IPS-18c (cell line): ENCODE results near the gene TOMM34.

ENCODE experiments used
- H3K4me3 ChIP-seq: 2 replicates; pipeline ENCODE4 v1.7.0; 2013; ENCODE audit warnings: low read depth, mild to moderate bottlenecking, low read length, moderate library complexity; ENCODE audit not compliant: insufficient read depth
- H3K9me3 ChIP-seq: one replicate; pipeline ENCODE4 v1.6.1; 2013; ENCODE audit warnings: mild to moderate bottlenecking, low read length, moderate library complexity; ENCODE audit not compliant: control insufficient read depth, insufficient read depth

Gene TOMM34

DNA sequence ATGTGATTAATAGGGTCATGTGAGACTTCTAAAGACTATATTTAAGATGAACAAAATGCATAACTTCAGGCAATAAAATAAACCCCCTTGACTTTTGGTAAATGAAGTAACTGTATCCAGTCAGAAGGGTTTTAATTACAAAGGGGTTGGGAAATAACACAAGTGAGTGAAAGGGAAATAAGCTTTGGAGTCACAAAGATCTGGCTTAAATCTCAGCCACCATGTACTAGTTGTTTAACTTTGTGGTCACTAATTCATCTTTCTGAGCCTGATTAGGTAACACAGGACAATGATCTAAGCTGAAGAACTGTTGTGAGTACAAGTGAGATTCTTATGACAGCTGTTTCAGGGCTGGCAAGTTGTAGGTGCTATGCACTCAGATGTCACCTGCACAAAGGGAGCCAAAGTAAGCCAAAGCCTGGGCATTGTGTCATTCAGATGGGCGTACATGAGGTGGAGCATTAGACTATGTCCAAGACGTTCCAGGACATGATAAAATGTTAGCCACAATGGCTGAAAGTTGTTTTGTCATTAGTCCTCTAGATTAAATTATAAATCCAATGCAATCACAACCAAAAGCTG is 13.8 kb downstream of the TOMM34 start:
- no peaks in the 10 kb centered on the region for H3K9me3 ChIP-seq
- no peak overlapping the region for H3K4me3 ChIP-seq

DNA sequence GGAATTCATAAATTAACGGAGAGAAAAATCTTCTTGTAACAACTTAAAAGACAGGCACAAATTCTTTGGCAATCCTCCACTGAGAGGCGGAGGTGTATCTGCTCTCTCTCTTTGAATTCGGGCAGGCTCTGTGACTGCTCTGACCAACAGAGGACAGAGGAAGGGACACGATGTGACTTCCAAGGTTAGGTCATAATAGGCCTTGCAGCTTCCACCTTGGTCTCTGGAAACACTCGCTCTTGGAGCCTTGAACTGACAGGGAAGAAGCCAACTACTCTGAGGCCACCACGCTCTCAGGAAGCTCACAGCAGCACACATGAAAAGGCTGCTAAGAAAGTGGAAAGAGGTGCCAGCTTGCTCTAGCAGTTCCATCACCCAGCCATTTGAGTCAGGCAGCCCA is 14.9 kb downstream of the TOMM34 start:
- Histone ChIP-seq H3K4me3 (no peak overlapping the region), H3K9me3 (no peaks in the 10 kb centered on the region)

DNA sequence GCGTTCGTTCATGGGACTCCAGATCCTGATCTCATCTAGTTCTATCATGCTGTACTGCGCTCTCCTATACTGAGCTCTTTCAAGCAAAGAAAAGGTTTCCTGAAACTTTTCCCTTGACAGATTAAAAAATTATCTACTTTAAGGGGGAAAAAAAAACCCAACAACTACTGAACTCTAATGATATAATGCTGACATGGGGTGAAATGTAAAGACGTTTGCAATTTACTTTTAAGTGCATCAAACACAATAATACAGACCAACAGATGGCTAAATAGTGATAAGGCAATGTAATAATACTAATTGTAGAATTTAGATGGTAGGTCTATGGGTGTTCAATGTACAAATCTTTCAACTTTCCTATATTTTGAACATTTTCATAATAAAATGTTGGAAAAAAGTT is 16.4 kb downstream of the TOMM34 start:
- H3K4me3 ChIP-seq = no peak overlapping the region
- H3K9me3 ChIP-seq = no peaks in the 10 kb centered on the region

DNA sequence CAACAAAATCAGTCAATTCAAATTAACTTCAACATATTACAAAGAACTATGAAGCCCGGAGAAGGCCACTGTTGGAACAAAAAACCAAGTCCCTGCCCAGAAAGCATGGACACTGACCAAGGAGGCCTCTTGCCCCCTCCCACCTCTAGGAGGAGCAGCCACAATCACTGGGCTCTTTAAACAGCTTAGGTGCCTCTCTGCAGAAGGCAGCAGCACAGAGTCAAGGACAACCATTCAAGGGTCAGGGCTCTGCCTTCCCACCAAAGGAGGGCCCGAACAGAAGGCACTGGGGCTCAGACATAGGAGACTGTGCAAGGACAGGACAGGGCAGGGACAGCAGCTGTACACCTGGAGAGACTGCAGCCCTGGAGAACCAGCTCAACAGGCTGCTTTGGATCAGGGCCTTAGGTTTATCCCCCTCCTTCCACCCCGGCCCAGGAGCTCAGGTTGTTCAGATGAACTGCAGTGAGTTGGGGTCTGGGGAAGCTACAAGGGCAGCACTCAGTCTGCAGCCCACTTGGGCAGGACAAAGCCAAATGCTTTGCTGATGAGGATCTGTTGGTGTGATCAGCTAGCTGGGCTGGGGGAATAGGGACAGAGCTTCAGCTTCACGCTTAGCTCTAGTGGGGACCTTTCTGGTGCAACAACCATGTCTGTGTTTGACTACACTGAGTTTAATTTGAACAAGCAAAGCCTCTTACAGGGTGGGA is 17.8 kb downstream of the TOMM34 start:
- H3K9me3 ChIP-seq = no peaks in the 10 kb centered on the region
- H3K4me3 ChIP-seq = no peak overlapping the region

DNA sequence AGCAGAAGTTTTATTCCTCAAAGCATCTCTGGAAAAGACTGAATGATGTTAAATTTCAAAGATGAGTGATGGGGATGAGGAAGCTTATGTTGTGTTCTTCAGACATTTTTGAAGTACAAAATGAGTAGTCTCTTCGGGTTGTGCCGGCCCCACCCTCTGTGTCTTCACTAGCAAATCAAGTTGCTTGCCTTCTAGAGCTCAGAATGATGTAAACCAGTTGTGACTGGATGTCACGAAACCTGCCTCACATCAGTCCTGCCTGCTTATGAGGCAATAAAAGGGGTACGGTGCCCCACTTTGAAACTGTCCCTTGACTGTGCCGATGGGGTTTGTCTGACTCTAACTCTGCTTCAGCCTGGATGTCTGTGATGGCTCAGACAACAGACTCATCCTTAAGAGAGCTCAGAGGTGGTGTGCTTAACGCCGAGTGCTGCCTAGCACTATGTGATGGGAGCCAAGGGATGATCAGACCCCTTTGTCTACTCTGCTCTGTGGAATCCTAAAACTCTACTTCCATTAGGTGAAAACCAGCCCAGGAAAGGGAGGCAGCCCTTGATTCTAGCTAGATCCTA is 19.0 kb downstream of the TOMM34 start:
- H3K4me3 ChIP-seq = no peak overlapping the region
- no peaks in the 10 kb centered on the region for H3K9me3 ChIP-seq

DNA sequence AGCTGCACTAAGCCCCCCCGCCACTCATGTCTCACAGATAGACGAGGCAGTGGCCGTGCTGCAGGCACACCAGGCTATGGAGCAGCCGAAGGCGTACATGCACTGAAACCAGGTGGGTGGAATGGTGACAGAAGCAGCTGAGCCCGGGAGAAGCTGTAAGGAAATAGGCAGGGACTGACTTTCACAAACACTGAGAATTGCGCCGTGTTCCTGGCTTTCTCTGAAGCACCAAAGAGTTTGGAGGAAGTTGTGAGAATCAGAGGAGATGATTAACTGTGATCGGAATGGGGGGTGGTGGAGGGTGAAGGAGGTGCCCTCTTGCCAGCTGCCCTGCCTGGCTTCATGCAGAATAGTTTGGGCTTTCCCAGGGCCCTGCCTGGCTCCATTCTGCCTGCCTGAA is 21.6 kb downstream of the TOMM34 start:
- no peaks in the 10 kb centered on the region for H3K9me3 ChIP-seq
- H3K4me3 ChIP-seq = no peak overlapping the region

DNA sequence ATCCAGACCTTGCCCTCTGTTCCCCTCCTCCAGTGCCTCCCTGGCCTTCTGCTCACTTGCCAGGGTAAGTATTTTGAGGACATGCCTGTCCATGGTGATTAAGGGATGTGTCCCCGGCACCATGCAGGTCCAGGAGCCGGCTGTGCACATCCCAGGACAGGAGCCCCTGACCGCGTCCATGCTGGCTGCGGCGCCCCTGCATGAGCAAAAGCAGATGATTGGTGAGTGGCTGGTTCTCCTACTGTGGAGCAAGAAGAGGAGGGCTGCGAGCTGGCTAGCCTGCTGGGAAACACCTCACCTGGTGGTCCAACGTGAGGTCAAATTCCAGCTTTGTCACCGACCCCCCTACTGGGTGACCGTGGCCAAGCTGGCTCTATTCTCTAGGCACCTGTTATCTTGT is 23.7 kb downstream of the TOMM34 start:
- Histone ChIP-seq H3K4me3 (no peak overlapping the region), H3K9me3 (no peaks in the 10 kb centered on the region)

DNA sequence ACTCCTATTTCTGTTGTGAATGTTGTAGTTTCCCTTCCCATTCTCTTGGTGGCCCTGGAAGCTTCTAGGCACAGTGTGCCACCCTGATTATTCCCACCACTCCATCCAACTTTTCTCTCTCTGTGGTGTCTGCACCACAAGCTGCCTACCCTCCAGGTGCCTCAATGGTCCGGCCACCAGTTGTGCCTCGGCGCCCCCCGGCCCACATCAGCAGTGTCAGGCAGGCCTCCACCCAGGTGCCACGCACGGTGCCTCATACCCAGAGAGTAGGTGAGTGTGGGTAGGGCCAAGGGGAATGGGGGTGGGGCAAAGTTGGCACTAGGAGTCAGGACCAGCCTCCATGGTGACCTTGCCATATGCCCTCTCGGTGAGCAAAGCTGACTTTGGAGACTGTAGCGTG is 27.3 kb downstream of the TOMM34 start:
- no peak overlapping the region for H3K4me3 ChIP-seq

DNA sequence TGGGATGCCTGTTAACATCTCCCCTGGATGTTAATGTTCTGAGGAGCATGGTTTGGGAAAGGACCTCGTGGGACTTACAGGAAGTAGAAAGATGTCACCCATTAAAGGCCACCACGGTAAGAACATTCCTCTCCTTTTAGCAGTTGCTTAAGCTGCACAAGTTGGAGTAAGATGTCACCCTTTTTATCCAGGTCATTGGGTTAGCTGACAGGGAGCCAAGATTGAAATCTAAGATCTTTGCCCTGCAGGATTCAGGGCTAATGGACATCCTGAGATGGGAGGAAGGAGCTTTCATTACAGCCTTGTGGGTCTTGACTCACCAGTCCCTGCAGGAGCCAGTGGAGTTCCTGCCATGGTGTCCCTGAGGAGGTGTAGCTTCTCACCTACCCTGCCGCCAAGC is 28.3 kb downstream of the TOMM34 start:
- Histone ChIP-seq H3K9me3 (no peaks in the 10 kb centered on the region), H3K4me3 (no peak overlapping the region)

More for the DNA sequence above, 27.3 kb downstream of the TOMM34 start:
- H3K9me3 ChIP-seq = no peaks in the 10 kb centered on the region

DNA sequence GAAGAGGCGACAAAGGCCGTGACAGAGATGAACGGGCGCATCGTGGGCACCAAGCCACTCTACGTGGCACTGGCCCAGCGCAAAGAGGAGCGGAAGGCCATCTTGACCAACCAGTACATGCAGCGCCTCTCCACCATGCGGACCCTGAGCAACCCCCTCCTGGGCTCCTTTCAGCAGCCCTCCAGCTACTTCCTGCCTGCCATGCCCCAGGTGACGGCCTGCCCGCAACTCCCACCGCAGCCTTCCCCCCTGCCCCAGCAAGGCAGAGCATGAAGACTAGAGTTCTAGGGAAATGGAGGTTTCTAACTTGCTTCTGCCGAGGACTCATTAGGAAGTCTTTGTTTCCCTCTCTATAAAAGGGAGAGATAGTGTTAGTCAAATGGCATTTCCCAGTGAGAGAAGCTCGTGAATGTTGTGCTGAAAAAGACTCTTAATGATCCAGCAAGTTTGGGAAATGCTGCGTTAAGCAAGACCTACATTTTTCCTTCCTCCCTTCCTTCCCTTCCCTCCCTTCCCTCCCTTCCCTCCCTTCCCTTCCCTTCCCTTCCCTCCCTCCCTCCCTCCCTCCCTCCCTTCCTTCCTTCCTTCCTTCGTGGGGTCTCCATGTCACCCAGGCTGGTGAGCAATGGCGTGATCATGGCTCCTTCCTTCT is 29.6 kb downstream of the TOMM34 start:
- no peak overlapping the region for H3K4me3 ChIP-seq
- H3K9me3 ChIP-seq = no peaks in the 10 kb centered on the region

DNA sequence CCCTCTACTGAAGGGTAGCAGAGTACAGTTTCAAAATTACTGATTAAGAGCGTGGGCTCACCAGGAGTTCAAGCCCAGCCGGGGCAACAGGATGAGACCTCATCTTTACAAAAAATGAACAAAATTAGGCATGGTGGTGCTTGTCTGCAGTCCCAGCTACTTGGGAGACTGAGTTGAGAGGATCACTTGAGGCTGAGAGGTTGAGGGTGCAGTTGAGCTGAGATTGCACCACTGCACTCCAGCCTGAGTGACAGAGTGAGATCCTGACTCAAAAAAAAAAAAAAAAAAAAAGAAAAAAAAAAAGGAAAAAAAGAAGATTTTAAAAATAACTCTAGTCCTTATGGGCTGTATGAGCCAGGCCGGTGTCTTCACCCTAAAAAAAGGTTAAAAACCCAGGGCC is 31.6 kb downstream of the TOMM34 start:
- Histone ChIP-seq H3K9me3 (no peaks in the 10 kb centered on the region), H3K4me3 (no peak overlapping the region)

DNA sequence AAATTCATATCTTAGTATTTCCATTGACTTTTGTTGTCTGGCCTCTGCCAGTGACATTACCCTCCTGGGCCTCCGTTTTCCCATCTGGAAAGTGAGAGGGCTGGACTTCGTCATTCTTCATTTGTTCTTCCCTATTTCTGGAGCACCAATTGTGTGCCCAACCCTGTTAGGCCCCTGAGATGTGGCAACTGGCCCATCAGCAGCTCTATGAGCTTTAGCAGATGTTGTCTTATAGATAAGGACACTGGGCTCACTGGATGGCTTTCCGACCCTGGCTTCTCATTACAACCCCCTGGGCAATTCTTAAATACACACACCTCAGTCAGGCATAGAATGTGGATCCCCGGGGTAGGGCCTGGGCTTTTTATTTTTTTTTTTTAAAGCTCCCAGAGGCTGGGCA is 35.7 kb downstream of the TOMM34 start:
- Histone ChIP-seq H3K9me3 (no peaks in the 10 kb centered on the region), H3K4me3 (no peak overlapping the region)

DNA sequence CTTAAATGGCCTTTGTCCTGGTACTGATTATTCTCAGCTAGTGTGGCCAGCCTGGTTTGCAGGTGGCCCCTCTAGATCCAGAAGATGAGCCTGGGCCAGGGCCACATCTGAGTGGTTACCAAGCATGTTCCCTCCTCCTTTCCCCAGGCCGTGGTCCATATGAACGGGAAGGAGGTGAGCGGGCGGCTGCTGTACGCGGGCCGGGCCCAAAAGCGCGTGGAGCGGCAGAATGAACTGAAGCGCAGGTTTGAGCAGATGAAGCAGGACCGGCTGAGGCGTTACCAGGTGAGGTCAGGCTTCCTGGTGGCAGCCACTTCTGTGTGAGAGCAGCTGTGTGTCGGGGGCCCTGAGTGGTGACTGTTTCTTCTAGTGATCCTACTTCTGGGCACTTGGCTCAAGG is 38.8 kb downstream of the TOMM34 start:
- Histone ChIP-seq H3K4me3 (no peak overlapping the region), H3K9me3 (no peaks in the 10 kb centered on the region)

DNA sequence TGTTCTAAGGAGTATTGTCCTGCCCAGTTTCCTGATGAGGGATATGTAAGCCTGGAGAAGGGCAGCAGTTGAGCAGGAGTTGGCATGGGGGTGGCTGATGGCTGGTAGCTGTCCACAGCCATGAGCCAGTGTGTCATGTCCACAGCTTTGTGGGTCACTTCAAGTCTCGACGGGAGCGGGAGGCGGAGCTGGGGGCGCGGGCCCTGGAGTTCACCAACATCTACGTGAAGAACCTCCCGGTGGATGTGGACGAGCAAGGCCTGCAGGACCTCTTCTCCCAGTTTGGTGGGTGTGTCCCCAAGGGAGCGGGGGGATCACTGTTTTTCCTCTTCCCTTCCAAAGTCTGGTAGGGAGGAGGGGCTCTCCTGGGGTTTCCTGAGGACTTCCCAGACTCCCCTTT is 41.4 kb downstream of the TOMM34 start:
- Histone ChIP-seq H3K4me3 (no peak overlapping the region), H3K9me3 (no peaks in the 10 kb centered on the region)

DNA sequence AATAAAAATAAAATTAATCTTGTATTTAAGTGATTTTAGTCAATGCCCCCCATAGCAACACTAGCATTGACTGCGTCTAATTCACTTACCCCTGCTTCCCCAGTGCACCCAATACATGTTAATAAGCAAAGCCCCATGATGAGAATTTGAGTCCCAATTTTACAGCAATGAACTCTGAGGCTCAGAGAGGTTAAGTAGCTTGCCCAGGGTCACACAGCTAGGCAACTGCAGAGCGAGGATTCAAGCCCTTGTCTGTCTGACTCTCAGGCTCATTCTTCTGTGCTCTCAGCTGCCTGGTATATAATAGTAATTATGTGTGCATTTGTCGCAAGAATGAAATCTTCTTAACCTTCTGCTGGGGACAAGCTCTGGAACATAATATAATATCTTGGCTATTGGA is 41.9 kb downstream of the TOMM34 start:
- Histone ChIP-seq H3K9me3 (no peaks in the 10 kb centered on the region), H3K4me3 (no peak overlapping the region)

DNA sequence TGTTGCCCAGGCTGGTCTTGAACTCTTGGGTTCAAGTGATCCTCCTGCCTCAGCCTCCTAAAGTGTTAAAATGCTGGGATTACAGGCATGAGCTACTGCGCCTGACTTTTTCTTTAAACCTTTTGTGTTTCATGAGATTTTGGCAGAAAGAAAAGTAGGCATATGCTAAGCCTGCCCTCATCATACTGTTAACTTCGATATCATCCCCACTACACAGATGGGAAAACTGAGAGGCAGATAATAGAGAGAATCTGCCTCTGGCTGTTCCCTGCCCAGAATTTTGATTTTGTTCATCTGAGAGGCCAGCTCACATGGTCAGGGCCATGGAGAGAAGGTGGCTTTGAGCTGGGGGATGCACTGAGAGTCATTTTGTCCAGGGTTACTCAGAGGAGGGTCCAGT is 42.8 kb downstream of the TOMM34 start:
- no peaks in the 10 kb centered on the region for H3K9me3 ChIP-seq
- no peak overlapping the region for H3K4me3 ChIP-seq

DNA sequence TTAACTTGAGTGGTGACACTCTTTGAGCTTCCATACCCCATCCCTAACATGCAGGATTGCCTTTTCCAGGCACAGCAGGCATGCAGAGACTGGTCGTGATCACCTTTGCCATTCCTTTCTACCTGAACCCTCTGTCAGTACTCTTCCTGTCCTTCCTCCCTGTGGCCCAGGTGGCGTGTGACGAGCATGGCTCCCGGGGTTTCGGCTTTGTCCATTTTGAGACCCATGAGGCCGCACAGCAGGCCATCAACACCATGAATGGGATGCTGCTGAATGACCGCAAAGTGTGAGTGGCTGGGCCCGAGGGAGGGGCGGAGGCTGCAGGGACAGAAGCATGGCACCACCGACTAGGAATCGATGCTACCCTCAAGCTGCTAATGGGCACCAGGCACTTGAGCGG is 43.6 kb downstream of the TOMM34 start:
- Histone ChIP-seq H3K9me3 (no peaks in the 10 kb centered on the region), H3K4me3 (no peak overlapping the region)

DNA sequence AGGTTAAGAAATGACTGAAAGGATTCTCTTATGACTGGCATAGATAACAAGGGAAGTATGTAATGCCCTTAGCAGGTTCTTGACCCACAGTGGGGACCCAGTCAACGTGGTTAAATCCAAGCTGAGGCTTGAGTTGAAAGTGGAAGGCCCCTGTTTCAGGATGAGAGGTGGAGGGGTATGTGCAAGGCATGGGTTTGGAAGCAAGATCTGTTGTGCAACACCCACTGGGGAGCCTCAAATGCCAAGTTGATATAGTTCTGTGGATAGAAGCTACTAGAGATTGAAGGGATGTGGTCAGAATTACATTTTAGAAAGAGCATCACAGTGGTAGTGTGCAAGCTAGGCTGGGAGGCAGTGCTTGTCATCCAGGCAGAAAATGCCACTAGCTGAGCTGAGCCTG is 45.3 kb downstream of the TOMM34 start:
- no peaks in the 10 kb centered on the region for H3K9me3 ChIP-seq
- no peak overlapping the region for H3K4me3 ChIP-seq
